ENCODE data around the gene PPP1R7.
A peak's percentile ranks its signal among the peaks of the same experiment; 100 is the strongest.

PPP1R7 gene

GRCh38 chr2:241160318-241160717 lies 10.1 kb downstream of the PPP1R7 start:
- DNase-seq (ENCODE audit: low read depth in 4 of 4, low spot score in 1 of 4), result no peak

GRCh38 chr2:241161646-241162281 lies 11.5 kb downstream of the PPP1R7 start:
- no peak for DNase-seq (ENCODE audit: low read depth in 4 of 4, low spot score in 1 of 4)

GRCh38 chr2:241163601-241164118 lies 13.4 kb downstream of the PPP1R7 start:
- no peak for DNase-seq (ENCODE audit: low read depth in 4 of 4, low spot score in 1 of 4)

- DNase-seq (ENCODE audit: low read depth in 4 of 4, low spot score in 1 of 4), result no peak
These were observed 18.1 kb downstream of the PPP1R7 start for GRCh38 chr2:241168366-241168765.

- no peak for DNase-seq (ENCODE audit: low read depth in 4 of 4, low spot score in 1 of 4)
These were observed 23.3 kb downstream of the PPP1R7 start for GRCh38 chr2:241173557-241173956.

GRCh38 chr2:241177526-241178334 lies 27.5 kb downstream of the PPP1R7 start:
- DNase-seq (ENCODE audit: low read depth in 4 of 4, low spot score in 1 of 4), result no peak

GRCh38 chr2:241178961-241179360 lies 28.7 kb downstream of the PPP1R7 start:
- DNase-seq (ENCODE audit: low read depth in 4 of 4, low spot score in 1 of 4), result no peak

GRCh38 chr2:241179899-241180298 lies 29.6 kb downstream of the PPP1R7 start:
- peak in 1 of 4 experiments; percentile 21 for DNase-seq (ENCODE audit: low read depth in 4 of 4, low spot score in 1 of 4)

- no peak for DNase-seq (ENCODE audit: low read depth in 4 of 4, low spot score in 1 of 4)
These were observed 30.2 kb downstream of the PPP1R7 start for GRCh38 chr2:241180495-241180894.

- no peak for DNase-seq (ENCODE audit: low read depth in 4 of 4, low spot score in 1 of 4)
These were observed 31.9 kb downstream of the PPP1R7 start for GRCh38 chr2:241182126-241182525.

GRCh38 chr2:241182531-241183133 lies 32.4 kb downstream of the PPP1R7 start:
- DNase-seq (ENCODE audit: low read depth in 4 of 4, low spot score in 1 of 4), result no peak

- no peak for DNase-seq (ENCODE audit: low read depth in 4 of 4, low spot score in 1 of 4)
These were observed 33.0 kb downstream of the PPP1R7 start for GRCh38 chr2:241183221-241183620.

GRCh38 chr2:241184901-241185300 lies 34.6 kb downstream of the PPP1R7 start:
- DNase-seq (ENCODE audit: low read depth in 4 of 4, low spot score in 1 of 4), result no peak

- DNase-seq (ENCODE audit: low read depth in 4 of 4, low spot score in 1 of 4), result no peak
These were observed 35.7 kb downstream of the PPP1R7 start for GRCh38 chr2:241185961-241186360.

GRCh38 chr2:241187101-241187917 lies 37.0 kb downstream of the PPP1R7 start:
- DNase-seq (ENCODE audit: low read depth in 4 of 4, low spot score in 1 of 4), result no peak

- no peak for DNase-seq (ENCODE audit: low read depth in 4 of 4, low spot score in 1 of 4)
These were observed 37.6 kb downstream of the PPP1R7 start for GRCh38 chr2:241187918-241188234.

- no peak for DNase-seq (ENCODE audit: low read depth in 4 of 4, low spot score in 1 of 4)
These were observed 38.3 kb downstream of the PPP1R7 start, which contains the start of gene ANO7 for GRCh38 chr2:241188361-241189092. Gene ANO7, plus strand, starts transcription at chr2:241188677. Its CDS starts 1,387 bp downstream, at chr2:241190064.

GRCh38 chr2:241189093-241189855 lies 39.0 kb downstream of the PPP1R7 start:
- no peak for DNase-seq (ENCODE audit: low read depth in 4 of 4, low spot score in 1 of 4)

GRCh38 chr2:241189856-241190201 lies 39.6 kb downstream of the PPP1R7 start:
- no peak for DNase-seq (ENCODE audit: low read depth in 4 of 4, low spot score in 1 of 4)

Data from stimulated activated CD4-positive, alpha-beta T cell treated with anti-CD3 and anti-CD28 coated beads, Interleukin-1b, Interleukin-23, amount 100 ng/mL, for 24 hours (primary cell).